Suprapubic skin (tissue), 3 donors: ENCODE measurements around the gene OR2L13.

ENCODE experiments used
- EP300 ChIP-seq: sonication (generic); formaldehyde crosslinking; IDR thresholded peaks from one replicate; pipeline ENCODE4 v1.6.1; 2017; ENCODE audit warnings: antibody characterized with exemption
- POLR2A ChIP-seq, 2 donors: fragments of 450-650 bp; IDR thresholded peaks; one replicate each; pipeline ENCODE4 v1.6.1; 2017; ENCODE audit warnings: antibody characterized with exemption in 2 of 2, mild to moderate bottlenecking in 2 of 2, moderate library complexity in 2 of 2
- TF ChIP-seq, protein P1 (sequence below), 2 donors: fragments of 200-600 bp in 1 of 2; fragments of 450-650 bp in 1 of 2; sonication (generic) in 1 of 2; IDR thresholded peaks; one replicate each; pipeline ENCODE4 v1.5.1; 2016 to 2019; ENCODE audit warnings: antibody characterized with exemption in 2 of 2, mild to moderate bottlenecking in 1 of 2, moderate library complexity in 1 of 2

DNA sequence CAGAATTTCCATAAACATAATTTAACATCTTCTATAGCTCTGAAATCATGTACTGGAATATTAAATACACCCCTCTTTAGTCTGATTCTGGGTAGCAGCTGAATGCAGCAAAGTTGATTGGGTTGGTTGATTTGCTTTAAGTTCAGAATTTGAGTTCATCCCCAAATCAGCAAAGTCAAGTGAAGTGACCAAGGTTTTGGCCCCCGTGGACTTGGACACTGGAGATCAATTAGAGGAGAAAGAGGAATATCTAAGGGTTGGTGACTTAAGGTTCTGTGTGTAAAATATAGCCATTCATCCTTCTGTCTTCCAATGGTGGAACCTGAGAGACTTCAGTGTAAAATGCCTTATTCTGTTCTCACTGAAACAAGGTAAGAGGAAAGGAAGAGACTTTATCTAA is at the start of gene OR2L13:
- TF ChIP-seq, protein P1, sequence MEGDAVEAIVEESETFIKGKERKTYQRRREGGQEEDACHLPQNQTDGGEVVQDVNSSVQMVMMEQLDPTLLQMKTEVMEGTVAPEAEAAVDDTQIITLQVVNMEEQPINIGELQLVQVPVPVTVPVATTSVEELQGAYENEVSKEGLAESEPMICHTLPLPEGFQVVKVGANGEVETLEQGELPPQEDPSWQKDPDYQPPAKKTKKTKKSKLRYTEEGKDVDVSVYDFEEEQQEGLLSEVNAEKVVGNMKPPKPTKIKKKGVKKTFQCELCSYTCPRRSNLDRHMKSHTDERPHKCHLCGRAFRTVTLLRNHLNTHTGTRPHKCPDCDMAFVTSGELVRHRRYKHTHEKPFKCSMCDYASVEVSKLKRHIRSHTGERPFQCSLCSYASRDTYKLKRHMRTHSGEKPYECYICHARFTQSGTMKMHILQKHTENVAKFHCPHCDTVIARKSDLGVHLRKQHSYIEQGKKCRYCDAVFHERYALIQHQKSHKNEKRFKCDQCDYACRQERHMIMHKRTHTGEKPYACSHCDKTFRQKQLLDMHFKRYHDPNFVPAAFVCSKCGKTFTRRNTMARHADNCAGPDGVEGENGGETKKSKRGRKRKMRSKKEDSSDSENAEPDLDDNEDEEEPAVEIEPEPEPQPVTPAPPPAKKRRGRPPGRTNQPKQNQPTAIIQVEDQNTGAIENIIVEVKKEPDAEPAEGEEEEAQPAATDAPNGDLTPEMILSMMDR (IDR thresholded peaks at IDR 0.05) = no peak
- TF ChIP-seq POLR2A (IDR thresholded peaks at IDR 0.05) = no peak
- TF ChIP-seq EP300 = no peak
